ENCODE data around the gene CCR1. TPM values are rescaled to one million over a fixed set of nuclear protein-coding genes. Genes with fewer than 3 reads are reported as not detected.
A peak's percentile ranks its signal among the peaks of the same experiment; 100 is the strongest.

CCR1 gene
- total and polyA plus RNA-seq, 2 of the 4 experiments (the other 2 are of a cell fraction) = not detected

DNA sequence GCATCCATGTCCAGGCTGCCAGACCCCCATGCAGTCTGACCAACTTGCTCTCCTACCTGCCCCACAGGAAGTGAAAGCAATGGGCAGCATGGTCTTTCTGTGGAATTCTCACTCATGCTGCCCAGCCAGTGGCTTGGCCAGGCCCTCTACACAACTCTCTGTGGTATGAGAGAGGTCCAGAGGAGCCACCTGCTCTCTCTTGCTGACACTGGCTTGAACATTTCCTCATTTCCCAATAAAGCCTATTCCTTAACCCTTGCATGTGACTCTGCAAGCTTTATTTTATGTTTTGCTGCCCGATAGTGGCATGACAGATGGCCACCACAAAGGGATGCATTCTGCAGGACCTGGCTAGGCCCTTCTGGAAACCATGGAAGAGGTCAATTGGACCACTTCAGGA lies 53.8 kb downstream of the CCR1 start:
- no peak overlapping the region for H4K5ac ChIP-seq (ENCODE audit: low read depth, low read length)
- no TSS peak for BruUV-seq (replicated peaks)
- TF ChIP-seq BHLHE40 (IDR thresholded peaks at IDR 0.05; ENCODE audit: low read depth, low read length) (no peak), NFE2L2 (IDR thresholded peaks at IDR 0.05; ENCODE audit: low read depth, low read length) (no peak), RFX5 (IDR thresholded peaks at IDR 0.05; ENCODE audit: low read depth, low read length) (no peak)
- TF ChIP-seq, protein P1, sequence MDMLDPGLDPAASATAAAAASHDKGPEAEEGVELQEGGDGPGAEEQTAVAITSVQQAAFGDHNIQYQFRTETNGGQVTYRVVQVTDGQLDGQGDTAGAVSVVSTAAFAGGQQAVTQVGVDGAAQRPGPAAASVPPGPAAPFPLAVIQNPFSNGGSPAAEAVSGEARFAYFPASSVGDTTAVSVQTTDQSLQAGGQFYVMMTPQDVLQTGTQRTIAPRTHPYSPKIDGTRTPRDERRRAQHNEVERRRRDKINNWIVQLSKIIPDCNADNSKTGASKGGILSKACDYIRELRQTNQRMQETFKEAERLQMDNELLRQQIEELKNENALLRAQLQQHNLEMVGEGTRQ (IDR thresholded peaks at IDR 0.05; ENCODE audit: low read depth, low read length) = no peak
- DNase-seq = no peak
- H2BK120ac ChIP-seq (ENCODE audit: low read depth, low read length) = no peak overlapping the region
- in situ Hi-C loops (cut with MboI; ENCODE audit: low sequenced_read_pairs) (no loop called here), dilution Hi-C loops (cut with HindIII; ENCODE audit: low sequenced_read_pairs, unreplicated experiment) (no loop called here), intact Hi-C loops (cut with micrococcal nuclease) (no loop called here)
- CTCF ChIA-PET = interaction anchor here (0.6 kb wide), 1 partner anchor 56 kb away, joined by 3 read pairs; no protein-coding TSS in a partner anchor
- H3K27ac ChIP-seq (ENCODE audit: insufficient read depth, low read length) = no peak overlapping the region
- no peak for ATAC-seq (ENCODE audit: low read depth)
- no peak overlapping the region for H3K9ac ChIP-seq (ENCODE audit: low read depth, low read length)
- H2AFZ ChIP-seq (replicated peaks; ENCODE audit: low read length, poor library complexity) = peak overlapping the region; percentile 11
- H3K18ac ChIP-seq (ENCODE audit: low read depth, low read length) = no peak overlapping the region
- H3K9me3 ChIP-seq (ENCODE audit: control insufficient read depth, insufficient read depth, low read length) = no peaks in the 10 kb centered on the region
- H3K14ac ChIP-seq (replicated peaks; ENCODE audit: low read depth, low read length) = no peak overlapping the region
- H3K9me1 ChIP-seq (ENCODE audit: insufficient read depth, low read length) = no peaks in the 10 kb centered on the region
- no peaks in the 10 kb centered on the region for H3K4me1 ChIP-seq (ENCODE audit: control insufficient read depth, insufficient read depth, low read length)
- peaks cover 2% of the 10 kb centered on the region for H3K27me3 ChIP-seq (ENCODE audit: control insufficient read depth, insufficient read depth, low read length)
- POLR2A ChIA-PET (ENCODE audit: unreplicated experiment) = no interaction called here
- no peak overlapping the region for H4K8ac ChIP-seq (ENCODE audit: low read depth in 2 of 2, low read length in 2 of 2)
- no peak overlapping the region for H2BK5ac ChIP-seq (ENCODE audit: low read depth, low read length, poor library complexity, severe bottlenecking)
- no peak overlapping the region for H2AK5ac ChIP-seq (ENCODE audit: low read depth, low read length)
- no peak overlapping the region for H3K23ac ChIP-seq (ENCODE audit: low read depth, low read length)
- no peaks in the 10 kb centered on the region for H3K36me3 ChIP-seq (ENCODE audit: control insufficient read depth, insufficient read depth, low read length)
- no peaks in the 10 kb centered on the region for H4K20me1 ChIP-seq (ENCODE audit: insufficient read depth, low read length)
- H4K91ac ChIP-seq (ENCODE audit: insufficient read depth, low read depth, low read length) = no peak overlapping the region
- no peak overlapping the region for H3K4me3 ChIP-seq (ENCODE audit: insufficient read depth, low read depth, low read length)
- H3K56ac ChIP-seq (ENCODE audit: extremely low read depth, insufficient read depth, low read length) = no peak overlapping the region
- 67% methylated on average over 1 of the region's 1 CpG; no CpG with 5 or more reads in 1 of the 2 experiments for WGBS, 2 experiments (ENCODE audit: extremely low coverage in 2 of 2, insufficient read length in 1 of 2)
- H2AK9ac ChIP-seq (replicated peaks; ENCODE audit: low read depth, low read length, poor library complexity) = no peak overlapping the region
- H3K4ac ChIP-seq (ENCODE audit: low read depth, low read length) = no peak overlapping the region
- H2BK20ac ChIP-seq (ENCODE audit: low read depth, low read length) = no peak overlapping the region
- no peak overlapping the region for H2BK15ac ChIP-seq (ENCODE audit: low read depth, low read length)
- no peaks in the 10 kb centered on the region for H3K79me1 ChIP-seq (ENCODE audit: low read depth in 1 of 2, low read length in 2 of 2)
- H3K4me2 ChIP-seq (ENCODE audit: low read depth, low read length) = no peak overlapping the region

Other genes starting within 250 kb of the CCR1 start
- 16.1 and 20.1 TPM in 2 replicates for gene FYCO1, start 212.5 kb downstream of the CCR1 start, total RNA-seq (2012; rRNA removed)
- 12.0 and 13.7 TPM in 2 replicates for gene FYCO1, start 212.5 kb downstream of the CCR1 start, polyA plus RNA-seq (2012; rRNA removed)
- gene XCR1, start 180.8 kb downstream of the CCR1 start, total RNA-seq (2012; rRNA removed) = not detected in 2 replicates
- gene XCR1, start 180.8 kb downstream of the CCR1 start, polyA plus RNA-seq (2012; rRNA removed) = not detected in 2 replicates
- not detected in 2 replicates for gene CCR3, start 34.1 kb upstream of the CCR1 start, total RNA-seq (2012; rRNA removed)
- gene CCR3, start 34.1 kb upstream of the CCR1 start, polyA plus RNA-seq (2012; rRNA removed) = not detected in 2 replicates
- gene CCR2, start 145.8 kb upstream of the CCR1 start, total RNA-seq (2012; rRNA removed) = not detected in 2 replicates
- gene CCR2, start 145.8 kb upstream of the CCR1 start, polyA plus RNA-seq (2012; rRNA removed) = not detected in 2 replicates
- gene CCR5, start 162.6 kb upstream of the CCR1 start, total RNA-seq (2012; rRNA removed) = not detected in 2 replicates
- not detected in 2 replicates for gene CCR5, start 162.6 kb upstream of the CCR1 start, polyA plus RNA-seq (2012; rRNA removed)
- gene CCRL2, start 198.9 kb upstream of the CCR1 start, total RNA-seq (2012; rRNA removed) = 0.28 and 0.36 TPM in 2 replicates
- 0.16 and 0.29 TPM in 2 replicates for gene CCRL2, start 198.9 kb upstream of the CCR1 start, polyA plus RNA-seq (2012; rRNA removed)

Data from IMR-90 (cell line).